ENCODE measurements around the gene HLA-A.
"Not testable (repeated sequence)": the region's sequence is repeated elsewhere in the genome, so short reads cannot be mapped to it uniquely, and the experiment has no call there.

Gene HLA-A

GRCh38 chr6:29942275-29943052, at the start of gene HLA-A:
Gene HLA-A, plus strand, starts transcription at chr6:29942532. Its CDS starts 22 bp downstream, at chr6:29942554.
- in situ Hi-C loops (cut with MboI; ENCODE audit: low sequenced_read_pairs), result no loop called here

GRCh38 chr6:29892696-29893095, 49.6 kb upstream of the HLA-A start:
- in situ Hi-C loops (cut with MboI; ENCODE audit: low sequenced_read_pairs), result no loop called here

DNA sequence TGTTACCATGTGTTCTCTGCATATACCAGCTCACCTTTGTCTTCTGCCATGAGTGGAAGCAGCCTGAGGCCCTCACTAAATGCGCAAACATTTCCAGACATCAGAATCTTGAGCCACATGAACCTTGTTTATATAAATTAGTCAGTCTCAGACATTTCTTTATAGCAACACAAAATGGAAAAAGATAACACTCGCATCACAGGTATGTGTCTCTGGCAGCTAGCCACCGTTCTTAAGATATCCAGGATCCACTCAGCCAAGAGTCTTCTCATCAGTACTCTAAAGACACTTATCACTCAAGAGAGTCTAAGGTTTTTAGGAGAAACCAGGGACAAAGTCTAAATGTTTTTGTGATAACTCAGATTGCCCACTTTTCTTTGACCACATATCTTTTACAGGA, 43.1 kb upstream of the HLA-A start:
- in situ Hi-C loops (cut with MboI; ENCODE audit: low sequenced_read_pairs), result no loop called here

DNA sequence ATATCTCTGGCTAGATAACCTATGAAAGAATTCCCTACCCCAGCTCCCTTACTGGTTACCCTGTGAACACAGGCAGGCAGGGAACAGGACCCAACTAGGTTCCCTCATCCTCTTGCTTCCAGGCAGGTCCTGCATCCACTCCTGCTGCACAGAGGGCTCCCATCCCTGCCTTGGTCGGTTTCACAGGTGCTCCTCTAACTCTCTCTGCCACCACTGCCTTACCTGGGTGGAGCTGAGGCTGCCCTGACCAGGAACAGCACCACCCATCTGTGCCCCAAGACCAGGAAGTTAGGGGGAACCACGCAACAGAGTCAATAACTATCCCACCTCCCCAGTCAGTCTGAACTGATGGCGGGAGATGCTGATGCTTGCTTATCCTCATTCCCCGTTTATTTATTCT, 37.0 kb upstream of the HLA-A start:
- in situ Hi-C loops (cut with MboI; ENCODE audit: low sequenced_read_pairs), result no loop called here

GRCh38 chr6:29907637-29908340, 34.5 kb upstream of the HLA-A start:
- in situ Hi-C loops (cut with MboI; ENCODE audit: low sequenced_read_pairs), result no loop called here

- in situ Hi-C loops (cut with MboI; ENCODE audit: low sequenced_read_pairs), result no loop called here
Observed at GRCh38 chr6:29908341-29908662, 34.0 kb upstream of the HLA-A start.

- in situ Hi-C loops (cut with MboI; ENCODE audit: low sequenced_read_pairs), result no loop called here
Observed at GRCh38 chr6:29908710-29909109, 33.6 kb upstream of the HLA-A start.

DNA sequence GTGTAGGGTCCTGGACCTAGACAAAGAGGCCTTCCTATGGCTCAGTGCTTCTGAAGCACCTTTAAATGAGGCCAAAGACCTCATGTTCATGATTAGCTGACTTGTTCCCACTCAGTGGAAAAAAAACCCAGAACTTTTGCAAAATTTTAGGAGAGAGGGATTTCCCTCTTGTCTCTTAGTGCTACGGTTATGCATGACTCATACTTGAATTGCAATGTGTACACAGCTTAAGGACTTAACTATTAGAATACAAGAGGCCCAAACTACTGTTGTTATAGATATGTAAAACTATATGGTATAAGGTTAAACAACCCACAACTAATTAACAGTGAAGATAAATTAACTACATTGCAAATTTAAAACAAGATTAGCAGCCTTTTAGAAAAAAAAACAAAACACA, 32.3 kb upstream of the HLA-A start:
- in situ Hi-C loops (cut with MboI; ENCODE audit: low sequenced_read_pairs), result no loop called here

- in situ Hi-C loops (cut with MboI; ENCODE audit: low sequenced_read_pairs), result no loop called here
Observed at GRCh38 chr6:29912840-29913239, 29.5 kb upstream of the HLA-A start.

DNA sequence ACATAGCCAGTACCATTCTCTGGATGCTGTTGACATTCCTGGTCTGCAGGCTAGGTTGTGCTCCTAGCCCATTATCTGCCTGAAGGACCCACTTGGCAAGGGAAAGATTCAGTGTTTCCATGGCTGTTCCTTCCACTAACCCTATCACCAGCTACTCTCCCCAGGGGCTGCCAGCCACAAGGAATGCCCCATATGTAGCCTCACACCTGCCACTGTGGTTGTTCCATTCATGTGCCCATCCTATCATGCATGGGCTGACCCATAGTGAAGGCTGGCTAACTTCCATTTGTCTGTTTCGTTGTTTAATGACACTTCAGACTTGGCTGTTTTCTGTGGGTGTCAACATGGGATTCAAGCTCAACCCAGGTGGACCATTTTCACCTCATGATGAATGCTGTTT, 25.6 kb upstream of the HLA-A start:
- in situ Hi-C loops (cut with MboI; ENCODE audit: low sequenced_read_pairs), result no loop called here

DNA sequence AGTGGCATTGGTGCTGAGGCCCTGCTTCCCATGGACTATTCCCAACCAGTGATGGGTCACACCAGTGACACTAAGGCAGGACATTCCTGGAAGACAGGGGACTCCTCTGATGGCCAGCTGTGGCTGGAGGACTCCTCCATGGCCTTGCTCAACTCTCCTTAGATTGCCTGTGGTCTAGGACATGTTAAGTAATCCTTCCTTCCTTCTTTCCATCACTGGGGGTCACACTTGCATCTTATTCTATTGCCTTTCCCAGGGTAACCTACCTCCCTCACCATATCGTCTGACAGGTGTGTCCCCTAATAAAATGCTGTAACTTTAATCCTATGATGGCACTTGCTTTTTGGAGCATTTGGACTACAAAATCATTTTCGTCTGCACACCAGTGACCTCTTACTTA, 24.5 kb upstream of the HLA-A start:
- in situ Hi-C loops (cut with MboI; ENCODE audit: low sequenced_read_pairs), result no loop called here

- in situ Hi-C loops (cut with MboI; ENCODE audit: low sequenced_read_pairs), result no loop called here
Observed at GRCh38 chr6:29919506-29920445, 22.6 kb upstream of the HLA-A start.

- in situ Hi-C loops (cut with MboI; ENCODE audit: low sequenced_read_pairs), result no loop called here
Observed at GRCh38 chr6:29924287-29924686, 18.0 kb upstream of the HLA-A start.

GRCh38 chr6:29924731-29925130, 17.6 kb upstream of the HLA-A start:
- in situ Hi-C loops (cut with MboI; ENCODE audit: low sequenced_read_pairs), result no loop called here

DNA sequence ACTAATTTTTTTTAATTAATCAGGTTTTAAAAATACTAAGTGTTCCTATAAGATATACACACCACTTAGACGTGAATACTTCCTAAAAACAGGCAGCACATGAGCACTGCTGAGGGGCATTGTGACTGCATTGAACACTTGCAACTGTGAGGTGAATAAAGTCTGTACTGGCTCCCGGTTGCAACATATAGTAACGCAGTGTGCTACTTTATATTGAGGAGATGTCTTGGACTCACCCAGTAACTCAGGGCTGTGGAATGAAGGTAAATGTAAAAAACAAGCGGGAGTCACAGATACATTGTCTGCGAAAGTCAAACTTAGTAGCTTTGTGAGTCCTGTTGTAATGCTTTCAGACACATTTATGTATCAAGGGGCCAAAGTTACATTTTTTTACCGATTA, 17.0 kb upstream of the HLA-A start:
- in situ Hi-C loops (cut with MboI; ENCODE audit: low sequenced_read_pairs), result no loop called here

DNA sequence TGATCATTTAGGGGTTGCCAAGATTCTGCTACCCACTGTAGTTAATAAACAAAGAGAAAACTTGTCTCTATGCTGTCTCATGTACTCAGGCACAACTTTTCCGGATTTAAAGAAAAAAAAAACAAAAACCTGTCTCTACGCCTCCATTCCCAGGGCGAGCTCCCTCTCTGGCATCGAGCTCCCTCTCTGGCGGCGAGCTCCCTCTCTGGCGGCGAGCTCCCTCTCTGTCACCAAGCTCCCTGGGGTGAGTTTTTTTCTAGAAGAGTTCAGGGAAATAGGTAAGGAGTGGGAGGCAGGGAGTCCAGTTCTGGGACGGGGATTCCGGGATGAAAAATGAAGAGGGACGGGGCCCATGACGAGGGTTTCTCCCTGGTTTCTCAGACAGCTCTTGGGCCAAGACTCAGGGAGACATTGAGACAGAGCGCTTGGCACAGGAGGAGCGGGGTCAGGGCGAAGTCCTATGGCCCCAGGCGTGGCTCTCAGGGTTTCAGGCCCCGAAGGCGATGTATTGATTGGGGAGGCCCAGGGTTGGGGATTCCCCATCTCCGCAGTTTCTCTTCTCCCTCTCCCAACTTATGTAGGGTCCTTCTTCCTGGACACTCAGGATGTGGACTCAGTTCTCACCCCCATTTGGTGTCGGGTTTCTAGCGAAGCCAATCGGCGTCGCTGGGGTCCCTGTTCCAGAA, 16.5 kb upstream of the HLA-A start:
- in situ Hi-C loops (cut with MboI; ENCODE audit: low sequenced_read_pairs), result no loop called here

GRCh38 chr6:29926413-29927274, 15.7 kb upstream of the HLA-A start:
- in situ Hi-C loops (cut with MboI; ENCODE audit: low sequenced_read_pairs), result no loop called here

- in situ Hi-C loops (cut with MboI; ENCODE audit: low sequenced_read_pairs), result no loop called here
Observed at GRCh38 chr6:29927275-29927569, 15.1 kb upstream of the HLA-A start.

DNA sequence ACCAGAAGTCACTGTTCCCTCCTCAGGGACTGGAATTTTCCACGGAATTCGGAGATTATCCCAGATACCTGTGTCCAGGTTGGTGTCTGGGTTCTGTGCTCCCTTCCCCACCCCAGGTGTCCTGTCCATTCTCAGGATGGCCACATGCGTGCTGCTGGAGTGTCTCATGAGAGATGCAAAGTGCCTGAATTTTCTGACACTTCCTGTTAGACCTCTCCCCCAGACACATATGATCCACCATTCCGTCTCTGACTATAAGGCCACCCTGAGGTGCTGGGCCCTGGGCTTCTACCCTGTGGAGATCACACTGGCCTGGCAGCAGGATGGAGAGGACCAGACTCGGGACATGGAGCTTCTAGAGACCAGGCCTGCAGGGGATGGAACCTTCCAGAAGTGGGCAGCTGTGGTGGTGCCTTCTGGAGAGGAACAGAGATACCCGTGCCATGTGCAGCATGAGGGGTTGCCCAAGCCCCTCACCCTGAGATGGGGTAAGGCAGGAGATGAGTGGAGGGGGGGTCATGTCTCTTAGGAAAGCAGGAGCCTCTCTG, 14.4 kb upstream of the HLA-A start:
- in situ Hi-C loops (cut with MboI; ENCODE audit: low sequenced_read_pairs), result no loop called here

DNA sequence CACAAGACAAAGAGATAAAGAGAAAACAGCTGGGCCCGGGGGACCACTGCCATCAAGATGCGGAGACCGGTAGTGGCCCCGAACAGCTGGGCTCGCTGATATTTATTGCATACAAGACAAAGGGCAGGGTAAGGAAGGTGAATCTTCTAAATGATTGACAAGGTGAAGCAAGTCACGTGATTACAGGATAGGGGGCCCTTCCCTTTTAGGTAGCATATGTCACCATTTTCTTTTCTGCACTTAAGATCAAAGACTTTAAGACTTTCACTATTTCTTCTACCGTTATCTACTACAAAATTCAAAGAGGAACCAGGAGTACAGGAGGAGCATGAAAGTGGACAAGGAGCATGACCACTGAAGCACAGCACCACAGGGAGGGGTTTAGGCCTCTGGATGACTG, 12.3 kb upstream of the HLA-A start:
- in situ Hi-C loops (cut with MboI; ENCODE audit: low sequenced_read_pairs), result not testable (repeated sequence)
